ENCODE measurements around the gene HRC.
A peak's percentile ranks its signal among the peaks of the same experiment; 100 is the strongest.

DNA sequence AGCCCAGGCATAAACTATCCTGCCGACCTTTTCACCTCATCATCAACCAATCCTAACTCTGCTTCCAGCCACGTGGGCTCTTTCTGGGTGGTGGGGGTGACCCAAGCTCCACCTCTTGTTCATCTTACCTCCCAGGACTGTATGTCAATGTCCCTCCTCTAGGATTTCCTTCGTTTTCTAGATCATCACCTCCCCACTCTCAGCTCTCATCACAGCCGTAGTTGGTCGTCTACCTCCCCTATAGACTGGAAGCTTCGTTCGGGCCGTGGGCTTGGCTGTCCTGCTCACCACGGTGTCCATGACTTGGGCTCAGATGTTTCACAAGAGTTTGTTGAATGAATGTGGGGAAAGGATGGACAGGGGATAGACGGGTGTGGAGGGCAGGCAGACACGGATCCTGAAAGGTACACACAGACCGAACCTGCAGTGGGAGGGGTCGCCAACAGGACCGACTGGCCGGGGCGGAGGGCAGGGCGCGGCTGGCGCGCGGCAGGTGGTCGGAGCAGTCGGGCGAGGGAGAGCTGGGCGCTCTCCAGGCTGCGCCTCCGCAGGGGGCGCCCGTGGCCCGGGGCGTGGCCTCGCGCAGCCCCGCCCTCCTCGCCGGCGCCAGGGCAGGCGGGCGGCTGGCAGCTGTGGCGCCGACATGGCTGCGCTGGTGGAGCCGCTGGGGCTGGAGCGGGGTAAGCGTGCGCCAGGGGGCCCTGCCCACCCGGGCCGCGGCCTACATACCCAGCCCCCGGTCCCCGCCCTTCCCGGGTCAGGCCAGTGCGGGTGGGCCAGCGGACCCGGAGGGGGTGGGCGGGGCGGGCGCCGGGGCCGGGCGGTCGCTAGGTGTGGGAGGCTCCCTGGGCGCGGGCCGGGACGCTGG lies 41.2 kb downstream of the HRC start, which contains the start of gene LIN7B:
- TF ChIP-seq, protein P1, sequence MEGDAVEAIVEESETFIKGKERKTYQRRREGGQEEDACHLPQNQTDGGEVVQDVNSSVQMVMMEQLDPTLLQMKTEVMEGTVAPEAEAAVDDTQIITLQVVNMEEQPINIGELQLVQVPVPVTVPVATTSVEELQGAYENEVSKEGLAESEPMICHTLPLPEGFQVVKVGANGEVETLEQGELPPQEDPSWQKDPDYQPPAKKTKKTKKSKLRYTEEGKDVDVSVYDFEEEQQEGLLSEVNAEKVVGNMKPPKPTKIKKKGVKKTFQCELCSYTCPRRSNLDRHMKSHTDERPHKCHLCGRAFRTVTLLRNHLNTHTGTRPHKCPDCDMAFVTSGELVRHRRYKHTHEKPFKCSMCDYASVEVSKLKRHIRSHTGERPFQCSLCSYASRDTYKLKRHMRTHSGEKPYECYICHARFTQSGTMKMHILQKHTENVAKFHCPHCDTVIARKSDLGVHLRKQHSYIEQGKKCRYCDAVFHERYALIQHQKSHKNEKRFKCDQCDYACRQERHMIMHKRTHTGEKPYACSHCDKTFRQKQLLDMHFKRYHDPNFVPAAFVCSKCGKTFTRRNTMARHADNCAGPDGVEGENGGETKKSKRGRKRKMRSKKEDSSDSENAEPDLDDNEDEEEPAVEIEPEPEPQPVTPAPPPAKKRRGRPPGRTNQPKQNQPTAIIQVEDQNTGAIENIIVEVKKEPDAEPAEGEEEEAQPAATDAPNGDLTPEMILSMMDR (IDR thresholded peaks at IDR 0.05), result peak; percentile 47 to 67 (median 53)
- peak; percentile 24 for TF ChIP-seq POLR2A (IDR thresholded peaks at IDR 0.05)

All from right lobe of liver (tissue), 4 donors.